Femur (tissue), 1 donor: ENCODE data around the gene DVL1.

ENCODE experiments used
- DNase-seq: peaks from one replicate; pipeline ENCODE4 v3.0.0-alpha.2; 2017

Gene DVL1

GRCh38 chr1:1309251-1310108 is 39.7 kb downstream of the DVL1 start:
- DNase-seq, result no peak

DNA sequence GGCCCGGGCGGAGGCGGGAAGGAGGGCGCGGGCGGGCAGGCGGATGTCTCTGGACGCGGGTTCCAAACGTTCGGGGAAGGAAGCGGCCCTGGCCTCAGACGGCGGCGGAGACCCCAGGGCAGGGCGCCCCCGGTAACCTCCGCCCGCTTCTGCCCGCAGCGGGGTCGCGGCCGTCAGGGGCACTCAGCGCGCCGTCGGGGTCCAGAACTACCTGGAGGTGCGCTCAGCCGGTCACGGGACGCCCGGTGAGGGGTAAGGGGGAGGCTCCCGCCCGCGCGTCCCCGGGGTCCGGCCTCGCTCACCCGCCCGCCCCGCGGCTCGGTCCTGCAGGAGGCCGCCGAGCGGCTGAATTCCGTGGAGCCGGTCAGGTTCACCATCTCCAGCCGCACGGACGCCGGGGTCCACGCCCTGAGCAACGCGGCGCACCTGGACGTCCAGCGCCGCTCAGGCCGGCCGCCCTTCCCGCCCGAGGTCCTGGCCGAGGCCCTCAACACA is 40.4 kb downstream of the DVL1 start:
- no peak for DNase-seq

GRCh38 chr1:1307923-1308755 is 41.1 kb downstream of the DVL1 start, which contains the start of the genes ACAP3 and PUSL1:
Gene ACAP3 (minus strand): TSS chr1:1307930. CDS start chr1:1307815, 115 bp downstream.
Gene PUSL1 (plus strand): TSS chr1:1308597. CDS start chr1:1308644, 47 bp downstream.
- peak; percentile 93 for DNase-seq

DNA sequence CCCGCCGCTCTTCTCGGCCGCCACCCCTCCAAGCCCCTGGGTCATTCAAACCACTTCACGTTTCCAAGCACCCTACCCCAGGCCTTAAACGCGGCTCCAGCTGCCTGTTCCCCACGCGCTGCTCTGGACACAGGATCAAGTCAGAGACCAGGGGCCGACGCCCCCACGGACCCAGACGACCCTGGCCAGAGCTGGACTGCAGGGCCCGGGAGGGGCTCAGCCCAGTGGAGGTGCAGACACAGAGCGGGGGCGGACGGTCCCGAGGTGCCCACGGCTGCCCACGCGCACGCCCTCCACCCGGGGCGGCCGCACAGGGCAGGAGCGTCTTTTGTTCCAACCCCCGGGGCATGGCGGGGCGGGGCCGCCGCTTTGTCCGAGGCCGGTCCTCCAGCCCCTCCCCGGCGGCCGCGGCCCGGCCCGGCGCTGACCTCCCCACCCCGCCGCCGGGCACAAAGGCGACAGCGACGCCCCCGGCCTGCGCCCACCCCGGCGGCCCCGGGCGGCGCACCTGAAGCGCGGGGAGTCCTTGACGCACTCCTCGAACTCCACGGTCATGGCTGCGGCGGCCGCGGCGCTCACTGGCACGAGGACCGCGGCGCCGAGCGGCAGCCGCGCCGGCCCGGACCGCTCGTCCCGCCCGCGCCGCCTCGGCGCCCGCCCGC is 41.8 kb downstream of the DVL1 start:
- no peak for DNase-seq

DNA sequence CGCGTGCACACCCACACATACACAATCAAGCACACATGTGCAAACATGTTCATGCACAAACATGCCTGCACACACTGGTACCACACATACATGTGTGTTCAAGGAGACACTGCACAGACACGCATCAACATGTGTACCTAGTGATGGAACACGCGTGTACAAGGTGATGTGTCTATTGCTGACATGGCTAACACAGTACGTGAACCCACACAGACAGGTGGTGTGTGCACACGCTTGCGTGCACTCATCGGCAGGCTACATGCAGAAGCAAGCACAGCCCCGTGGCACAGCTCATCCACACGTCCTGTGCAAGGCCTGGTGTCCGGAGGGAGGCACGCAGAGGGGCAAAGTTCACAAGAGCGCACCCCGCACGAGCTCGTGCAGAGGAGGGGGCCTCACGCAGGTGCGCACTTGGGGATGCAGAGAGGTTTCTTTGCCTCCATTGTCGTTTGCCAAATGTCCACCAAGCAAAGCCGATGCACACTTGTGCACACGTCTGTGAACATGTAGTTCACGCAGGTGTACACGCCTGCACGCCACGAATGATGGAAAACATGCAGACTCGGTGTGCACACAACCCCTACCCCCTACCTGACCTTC is 42.5 kb downstream of the DVL1 start:
- no peak for DNase-seq

DNA sequence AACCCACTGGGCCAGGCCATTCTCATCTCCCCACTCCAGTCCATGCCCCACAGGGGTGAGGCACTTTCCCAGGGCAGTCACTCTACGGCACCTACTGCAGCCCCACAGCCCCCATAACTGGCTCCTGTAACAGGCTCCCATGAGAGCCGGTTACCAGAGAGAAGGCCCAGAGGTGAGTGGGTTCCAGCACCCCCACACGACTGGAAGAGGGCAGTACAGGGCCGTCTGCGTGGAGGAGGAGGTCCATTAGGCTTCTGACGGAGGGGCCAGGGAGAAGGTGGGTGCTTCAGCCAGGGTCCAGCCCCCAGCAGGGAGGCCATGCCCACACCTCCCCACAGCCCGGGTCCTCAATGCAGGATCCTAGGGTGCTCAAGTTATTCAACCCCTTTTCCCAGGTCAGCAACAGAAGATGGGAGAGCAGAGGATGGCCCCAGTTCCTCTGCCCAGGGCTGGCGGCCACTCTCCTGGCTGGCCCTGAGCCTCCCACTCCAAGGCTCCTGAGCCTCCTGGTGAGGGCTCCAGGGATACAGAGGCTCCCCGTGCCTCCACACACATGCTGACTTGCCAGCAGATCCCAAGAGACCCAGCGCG is 43.1 kb downstream of the DVL1 start:
- DNase-seq, result no peak

DNA sequence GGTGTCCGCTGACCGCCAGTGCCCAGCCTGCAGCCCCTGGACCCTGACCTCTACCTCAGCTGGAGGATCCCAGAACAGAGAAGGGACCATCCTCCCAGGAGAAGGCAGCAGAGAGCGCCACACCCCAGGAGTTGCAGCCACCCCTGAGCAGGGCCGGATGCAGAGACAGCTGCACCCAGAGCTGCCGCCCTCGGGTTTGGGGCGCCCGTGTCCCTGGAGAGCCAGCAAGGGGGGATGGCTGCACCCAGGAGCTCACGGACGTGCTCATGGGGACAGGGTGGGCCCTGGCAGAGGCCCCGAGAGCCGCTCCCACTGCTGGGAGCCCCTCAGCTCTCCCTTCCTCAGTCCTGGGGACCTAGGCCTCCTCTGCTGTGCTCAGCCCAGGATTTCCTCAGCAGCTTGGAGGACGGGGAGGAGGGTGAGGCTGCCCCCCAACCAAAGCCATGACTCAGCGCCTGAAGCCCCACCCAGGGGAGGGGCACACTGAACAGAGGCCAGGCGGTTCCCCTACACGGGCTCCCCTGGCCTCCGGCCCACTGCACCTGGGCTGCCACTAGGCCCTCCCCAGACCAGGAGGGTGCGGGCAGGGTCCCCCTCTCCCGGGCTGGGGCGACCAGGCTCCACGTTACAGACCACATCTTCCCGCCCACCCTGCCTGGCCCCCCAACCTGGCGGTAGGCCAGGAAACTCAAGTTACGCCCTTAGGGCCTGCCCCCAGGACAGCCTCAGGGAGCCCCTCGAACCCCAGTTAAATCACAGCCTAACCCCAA is 43.7 kb downstream of the DVL1 start:
- DNase-seq, result peak; percentile 77

GRCh38 chr1:1304331-1305299 is 44.6 kb downstream of the DVL1 start:
- peak; percentile 73 for DNase-seq

DNA sequence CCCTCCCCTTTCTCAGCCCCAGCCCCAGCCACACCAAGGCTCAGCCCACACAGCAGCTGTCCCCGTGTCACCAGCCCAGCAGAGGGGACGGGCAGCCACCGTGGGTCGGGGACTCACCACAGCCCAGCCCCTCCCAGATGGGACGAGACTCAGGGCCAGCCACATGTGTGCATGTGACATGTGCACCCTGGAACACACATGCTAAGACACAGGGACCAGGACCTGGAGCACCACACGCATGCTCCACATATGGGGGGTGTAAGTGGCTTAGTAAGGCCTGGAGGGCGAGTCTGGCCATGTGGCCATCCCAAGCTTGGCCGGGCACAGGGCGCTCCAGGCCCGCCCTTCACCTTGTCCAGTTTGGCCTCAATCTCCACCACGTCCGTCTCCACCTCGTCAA is 45.5 kb downstream of the DVL1 start:
- DNase-seq, result no peak

- DNase-seq, result no peak
These were observed 46.2 kb downstream of the DVL1 start for GRCh38 chr1:1302951-1303509.

DNA sequence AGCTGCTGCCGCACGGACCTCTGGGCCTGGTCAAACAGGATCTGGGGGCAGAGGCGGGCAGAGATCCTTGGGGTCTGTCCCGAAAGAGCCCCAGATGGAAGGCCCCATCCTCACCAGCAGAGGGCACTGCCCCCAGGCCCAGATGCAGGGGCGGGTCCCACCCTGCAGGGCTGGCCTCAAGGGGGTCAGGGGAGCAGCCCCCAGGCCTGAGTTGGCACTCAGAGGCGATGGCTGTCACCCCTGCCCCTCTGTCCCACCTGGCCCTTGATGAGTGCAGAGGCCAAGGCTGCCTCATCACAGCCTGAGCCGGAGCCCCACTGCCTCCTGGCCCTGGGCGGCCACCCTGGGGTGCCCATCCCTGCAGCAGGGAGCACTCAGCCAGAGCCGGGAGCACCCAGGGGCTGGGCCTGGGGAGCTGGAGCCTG is 47.2 kb downstream of the DVL1 start:
- DNase-seq, result no peak

- no peak for DNase-seq
These were observed 48.9 kb downstream of the DVL1 start for GRCh38 chr1:1300352-1300739.

DNA sequence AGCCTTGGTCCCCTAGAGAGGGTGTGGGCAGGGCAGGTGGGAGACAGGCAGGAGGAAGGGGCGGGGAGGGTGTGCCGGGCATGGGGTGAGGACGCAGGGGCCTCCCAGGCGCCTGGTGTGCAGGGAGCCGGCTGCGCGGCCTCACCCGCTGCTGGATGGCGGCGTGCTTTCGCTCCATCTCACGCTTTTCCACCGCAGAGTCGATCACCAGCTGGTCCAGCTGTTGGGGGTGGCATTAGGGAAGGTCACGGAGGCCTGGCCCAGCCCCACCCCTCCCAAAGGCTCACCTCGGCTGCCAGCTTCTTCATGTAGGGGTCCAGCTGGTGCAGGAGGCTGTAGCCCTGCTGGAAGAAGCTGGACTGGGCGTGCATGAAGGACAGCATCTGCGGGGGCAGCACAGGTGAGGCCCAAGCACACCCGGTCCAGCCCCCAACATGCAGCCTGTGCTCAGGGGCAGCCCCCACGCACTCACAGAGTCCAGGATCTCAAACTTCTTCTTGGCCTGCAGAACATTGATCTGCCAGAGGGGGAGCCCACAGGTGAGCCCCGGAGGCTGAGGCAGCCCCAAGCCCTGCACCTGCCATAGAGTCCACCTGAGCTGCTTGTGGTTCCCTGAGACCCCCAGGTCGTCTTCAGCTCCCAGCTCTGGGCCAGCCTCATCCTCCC is 49.4 kb downstream of the DVL1 start:
- DNase-seq, result no peak

DNA sequence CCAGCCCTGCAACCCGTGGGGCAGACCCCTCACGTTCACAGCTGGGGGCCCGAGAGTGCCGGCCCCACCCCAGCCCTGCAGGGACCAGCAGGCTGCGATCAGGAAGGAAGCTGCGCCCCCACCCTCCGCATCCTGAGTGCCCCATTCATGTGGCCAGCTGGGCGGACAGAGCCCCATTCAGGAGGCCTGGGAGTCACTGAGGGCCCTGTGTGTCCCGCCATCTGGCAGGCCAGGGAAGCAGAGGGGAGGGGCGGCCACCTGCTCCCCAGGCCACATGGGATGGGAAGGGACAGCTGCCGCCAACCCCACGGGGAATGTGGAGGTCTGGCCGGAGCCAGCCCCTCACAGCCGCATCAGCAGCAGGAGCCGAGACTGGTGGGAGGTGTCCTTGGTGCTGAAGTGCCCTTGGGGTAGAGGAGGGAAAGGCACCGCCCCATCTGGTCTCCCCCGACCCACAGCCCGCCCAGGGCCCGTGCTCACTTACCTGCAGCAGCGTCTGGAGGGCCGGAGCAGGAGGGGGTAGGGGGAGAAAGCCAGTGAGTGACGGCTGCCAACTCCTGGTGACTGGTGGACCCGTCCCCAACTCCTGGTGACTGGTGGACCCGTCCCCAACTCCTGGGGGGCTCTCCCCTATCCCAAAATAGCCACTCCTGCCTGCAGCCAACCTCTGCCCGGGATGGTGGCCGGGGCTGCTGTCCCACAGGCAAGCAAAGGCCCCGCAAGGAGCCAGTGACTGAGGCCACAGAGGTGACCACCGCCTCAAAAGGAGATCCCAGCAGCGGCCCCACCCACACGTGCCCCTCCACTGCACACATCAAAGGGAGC is 50.1 kb downstream of the DVL1 start:
- DNase-seq, result peak; percentile 82

- no peak for DNase-seq
These were observed 51.3 kb downstream of the DVL1 start for GRCh38 chr1:1297802-1298424.

- no peak for DNase-seq
These were observed 52.9 kb downstream of the DVL1 start for GRCh38 chr1:1296070-1297061.
